ENCODE measurements around the gene JMJD8. TPM values are rescaled to one million over a fixed set of nuclear protein-coding genes. Genes with fewer than 3 reads are reported as not detected.

The JMJD8 gene
- total and polyA plus RNA-seq, 11 donors: 36.2 to 103 (median 44.1) TPM

- 84 to 91% (median 85%) methylated on average over 6 to 9 of the region's 9 CpGs for WGBS, 4 donors
- no peak for ATAC-seq
- DNase-seq: no peak
- no peak overlapping the region for H3K4me3 ChIP-seq
- intact Hi-C loops (cut with DNase I): no loop called here
- H3K36me3 ChIP-seq: peaks cover 0 to 5% (median 0%) of the 10 kb centered on the region in 9 donors
- H3K27me3 ChIP-seq: no peaks in the 10 kb centered on the region
- TF ChIP-seq POLR2A (IDR thresholded peaks at IDR 0.05) (no peak), CTCF (IDR thresholded peaks at IDR 0.05) (no peak)
- H3K9me3 ChIP-seq: no peaks in the 10 kb centered on the region
- H3K27ac ChIP-seq: peak overlapping the region in 8 of 12 donors; percentile 34 to 100 (median 90)
- peaks cover 3 to 50% (median 29%) of the 10 kb centered on the region in 12 donors for H3K4me1 ChIP-seq
Observed at GRCh38 chr16:638836-639235, 45.3 kb downstream of the JMJD8 start.

GRCh38 chr16:638034-638543 is 46.0 kb downstream of the JMJD8 start:
- Histone ChIP-seq H3K27me3 (no peaks in the 10 kb centered on the region), H3K36me3 (peaks cover 0 to 13% (median 0%) of the 10 kb centered on the region in 9 donors), H3K9me3 (no peaks in the 10 kb centered on the region), H3K27ac (peak overlapping the region in 11 of 12 donors; percentile 32 to 100 (median 93)), H3K4me3 (no peak overlapping the region), H3K4me1 (peaks cover 3 to 43% (median 25%) of the 10 kb centered on the region in 12 donors)
- ATAC-seq (no peak), DNase-seq (no peak)
- TF ChIP-seq POLR2A (IDR thresholded peaks at IDR 0.05) (no peak), CTCF (IDR thresholded peaks at IDR 0.05) (no peak)
- 72 to 94% (median 78%) methylated on average over 11 to 15 of the region's 15 CpGs for WGBS, 4 donors
- intact Hi-C loops (cut with DNase I): no loop called here

- peak overlapping the region; percentile 94 to 100 (median 97) for H3K27ac ChIP-seq
- DNase-seq (peak; percentile 92 to 95 (median 93)), ATAC-seq (peak; percentile 67 to 85 (median 78))
- H3K27me3 ChIP-seq: no peaks in the 10 kb centered on the region
- no peaks in the 10 kb centered on the region for H3K9me3 ChIP-seq
- WGBS, 4 donors: 17 to 72% (median 27%) methylated on average over 7 to 53 of the region's 53 CpGs
- peaks cover 0 to 16% (median 0%) of the 10 kb centered on the region in 9 donors for H3K36me3 ChIP-seq
- peaks cover 3 to 35% (median 18%) of the 10 kb centered on the region in 12 donors for H3K4me1 ChIP-seq
- TF ChIP-seq POLR2A (IDR thresholded peaks at IDR 0.05) (no peak), CTCF (IDR thresholded peaks at IDR 0.05) (no peak)
- intact Hi-C loops (cut with DNase I): loop anchor here in 1 of 10 donors (2.0 kb wide), 1 partner anchor 47 kb away; the partner anchor contains the start of gene RAB40C
- peak overlapping the region; percentile 69 to 94 (median 82) for H3K4me3 ChIP-seq
Observed at GRCh38 chr16:637081-638018, 46.8 kb downstream of the JMJD8 start.
